ENCODE results near the gene DGKB.
"Not testable (repeated sequence)": the region's sequence is repeated elsewhere in the genome, so short reads cannot be mapped to it uniquely, and the experiment has no call there.

DGKB gene

GRCh38 chr7:14583518-14583917, 319.0 kb downstream of the DGKB start:
- DNase-seq (ENCODE audit: low read depth), result no peak

GRCh38 chr7:14582010-14582409, 320.5 kb downstream of the DGKB start:
- DNase-seq (ENCODE audit: low read depth), result no peak

GRCh38 chr7:14579971-14580370, 322.6 kb downstream of the DGKB start:
- DNase-seq (ENCODE audit: low read depth), result no peak

- DNase-seq (ENCODE audit: low read depth), result no peak
These were observed 326.0 kb downstream of the DGKB start for GRCh38 chr7:14576578-14576977.

- no peak for DNase-seq (ENCODE audit: low read depth)
These were observed 331.6 kb downstream of the DGKB start for GRCh38 chr7:14570750-14571607.

GRCh38 chr7:14552060-14552459, 350.5 kb downstream of the DGKB start:
- DNase-seq (ENCODE audit: low read depth), result no peak

GRCh38 chr7:14551310-14551709, 351.2 kb downstream of the DGKB start:
- no peak for DNase-seq (ENCODE audit: low read depth)

- DNase-seq (ENCODE audit: low read depth), result no peak
These were observed 359.9 kb downstream of the DGKB start for GRCh38 chr7:14542624-14543023.

- no peak for DNase-seq (ENCODE audit: low read depth)
These were observed 381.4 kb downstream of the DGKB start for GRCh38 chr7:14521183-14521582.

- DNase-seq (ENCODE audit: low read depth), result no peak
These were observed 392.3 kb downstream of the DGKB start for GRCh38 chr7:14510268-14510667.

GRCh38 chr7:14507617-14508016, 394.9 kb downstream of the DGKB start:
- DNase-seq (ENCODE audit: low read depth), result no peak

GRCh38 chr7:14505906-14506305, 396.6 kb downstream of the DGKB start:
- no peak for DNase-seq (ENCODE audit: low read depth)

GRCh38 chr7:14504134-14504533, 398.4 kb downstream of the DGKB start:
- DNase-seq (ENCODE audit: low read depth), result no peak

- DNase-seq (ENCODE audit: low read depth), result no peak
These were observed 398.9 kb downstream of the DGKB start for GRCh38 chr7:14503623-14504022.

- DNase-seq (ENCODE audit: low read depth), result no peak
These were observed 401.1 kb downstream of the DGKB start for GRCh38 chr7:14501436-14501835.

GRCh38 chr7:14497390-14497789, 405.2 kb downstream of the DGKB start:
- no peak for DNase-seq (ENCODE audit: low read depth)

GRCh38 chr7:14495633-14496032, 406.9 kb downstream of the DGKB start:
- DNase-seq (ENCODE audit: low read depth), result no peak

- DNase-seq (ENCODE audit: low read depth), result no peak
These were observed 414.7 kb downstream of the DGKB start for GRCh38 chr7:14487701-14488395.

GRCh38 chr7:14483663-14484062, 418.9 kb downstream of the DGKB start:
- no peak for DNase-seq (ENCODE audit: low read depth)

- no peak for DNase-seq (ENCODE audit: low read depth)
These were observed 422.3 kb downstream of the DGKB start for GRCh38 chr7:14480281-14480680.

- DNase-seq (ENCODE audit: low read depth), result no peak
These were observed 423.6 kb downstream of the DGKB start for GRCh38 chr7:14478834-14479510.

- not testable (repeated sequence) for DNase-seq (ENCODE audit: low read depth)
These were observed 440.8 kb downstream of the DGKB start for GRCh38 chr7:14461716-14462115.

- DNase-seq (ENCODE audit: low read depth), result not testable (repeated sequence)
These were observed 443.7 kb downstream of the DGKB start for GRCh38 chr7:14458846-14459245.
